ENCODE measurements around the gene MRPL55. TPM values are rescaled to one million over a fixed set of nuclear protein-coding genes. Genes with fewer than 3 reads are reported as not detected.

MRPL55 gene
- polyA plus RNA-seq, 3 donors = 99.8 to 277 (median 104) TPM

- H3K27ac ChIP-seq (ENCODE audit: low read depth in 1 of 2, low read length in 2 of 2) = peak overlapping the region; percentile 90 to 92
- peak overlapping the region; percentile 77 for H3K4me2 ChIP-seq (replicated peaks; ENCODE audit: extremely low read depth, low read length, poor library complexity, severe bottlenecking)
- H4K20me1 ChIP-seq (ENCODE audit: insufficient read depth, low read length) = peaks cover 41% of the 10 kb centered on the region
- Mint-ChIP-seq H3K9me3 (no peaks in the 10 kb centered on the region), H3K36me3 (peaks cover 4 to 18% of the 10 kb centered on the region in 2 donors), H3K27ac (peak overlapping the region; percentile 96 to 99 (median 99)), H3K4me3 (peak overlapping the region; percentile 93 to 94), H3K4me1 (peaks cover 53% of the 10 kb centered on the region), H3K27me3 (ENCODE audit: low read depth in 3 of 3) (peaks cover 1 to 6% (median 4%) of the 10 kb centered on the region in 3 donors)
- H3K79me2 ChIP-seq (ENCODE audit: insufficient read depth, low read length) = peaks cover 44% of the 10 kb centered on the region
- peaks cover 0 to 4% of the 10 kb centered on the region in 2 donors for H3K36me3 ChIP-seq (replicated peaks in 1 of 2; ENCODE audit: control insufficient read depth in 1 of 2, insufficient read depth in 2 of 2, low read length in 2 of 2)
- no peak for DNase-seq
- H3K9me3 ChIP-seq (replicated peaks in 1 of 2; ENCODE audit: control insufficient read depth in 1 of 2, insufficient read depth in 1 of 2, low read length in 2 of 2) = no peaks in the 10 kb centered on the region
- H3K9ac ChIP-seq (ENCODE audit: insufficient read depth, low read length, poor library complexity, severe bottlenecking) = peak overlapping the region; percentile 96
- 25% methylated on average over 27 of the region's 30 CpGs for WGBS (ENCODE audit: insufficient coverage)
- H3K27me3 ChIP-seq (ENCODE audit: control insufficient read depth in 2 of 2, insufficient read depth in 2 of 2, low read length in 2 of 2) = no peaks in the 10 kb centered on the region
- H2AFZ ChIP-seq (ENCODE audit: insufficient read depth, low read depth, low read length, poor library complexity, severe bottlenecking) = peak overlapping the region; percentile 69
- intact Hi-C loops (cut with micrococcal nuclease) = loop anchor here (1.0 to 10.0 kb wide), 5 partner anchors 30 to 345 kb away; partner anchors contain the start of genes TRIM11 (in 2 of the 2), MRPL55 (in 1 of the 2) and RNF187 (in 1 of the 2)
- TF ChIP-seq, protein P1, sequence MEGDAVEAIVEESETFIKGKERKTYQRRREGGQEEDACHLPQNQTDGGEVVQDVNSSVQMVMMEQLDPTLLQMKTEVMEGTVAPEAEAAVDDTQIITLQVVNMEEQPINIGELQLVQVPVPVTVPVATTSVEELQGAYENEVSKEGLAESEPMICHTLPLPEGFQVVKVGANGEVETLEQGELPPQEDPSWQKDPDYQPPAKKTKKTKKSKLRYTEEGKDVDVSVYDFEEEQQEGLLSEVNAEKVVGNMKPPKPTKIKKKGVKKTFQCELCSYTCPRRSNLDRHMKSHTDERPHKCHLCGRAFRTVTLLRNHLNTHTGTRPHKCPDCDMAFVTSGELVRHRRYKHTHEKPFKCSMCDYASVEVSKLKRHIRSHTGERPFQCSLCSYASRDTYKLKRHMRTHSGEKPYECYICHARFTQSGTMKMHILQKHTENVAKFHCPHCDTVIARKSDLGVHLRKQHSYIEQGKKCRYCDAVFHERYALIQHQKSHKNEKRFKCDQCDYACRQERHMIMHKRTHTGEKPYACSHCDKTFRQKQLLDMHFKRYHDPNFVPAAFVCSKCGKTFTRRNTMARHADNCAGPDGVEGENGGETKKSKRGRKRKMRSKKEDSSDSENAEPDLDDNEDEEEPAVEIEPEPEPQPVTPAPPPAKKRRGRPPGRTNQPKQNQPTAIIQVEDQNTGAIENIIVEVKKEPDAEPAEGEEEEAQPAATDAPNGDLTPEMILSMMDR (IDR thresholded peaks at IDR 0.05) = no peak
- peak overlapping the region; percentile 51 to 73 (median 56) for H3K4me3 ChIP-seq (replicated peaks in 1 of 3; ENCODE audit: low read depth in 2 of 3, low read length in 3 of 3)
- H3K4me1 ChIP-seq (ENCODE audit: control insufficient read depth in 1 of 2, insufficient read depth in 2 of 2, low read length in 2 of 2) = peaks cover 32 to 45% of the 10 kb centered on the region in 2 donors
These were observed 30.4 kb upstream of the MRPL55 start for GRCh38 chr1:228139406-228139930.

- Histone ChIP-seq H3K27me3 (ENCODE audit: control insufficient read depth in 2 of 2, insufficient read depth in 2 of 2, low read length in 2 of 2) (no peaks in the 10 kb centered on the region), H2AFZ (ENCODE audit: insufficient read depth, low read depth, low read length, poor library complexity, severe bottlenecking) (no peak overlapping the region), H3K9me3 (replicated peaks in 1 of 2; ENCODE audit: control insufficient read depth in 1 of 2, insufficient read depth in 1 of 2, low read length in 2 of 2) (no peaks in the 10 kb centered on the region), H3K36me3 (replicated peaks in 1 of 2; ENCODE audit: control insufficient read depth in 1 of 2, insufficient read depth in 2 of 2, low read length in 2 of 2) (peaks cover 0 to under 1% of the 10 kb centered on the region in 2 donors), H3K79me2 (ENCODE audit: insufficient read depth, low read length) (peaks cover 18% of the 10 kb centered on the region), H3K27ac (ENCODE audit: low read depth in 1 of 2, low read length in 2 of 2) (no peak overlapping the region), H3K4me1 (ENCODE audit: control insufficient read depth in 1 of 2, insufficient read depth in 2 of 2, low read length in 2 of 2) (peaks cover 28 to 38% of the 10 kb centered on the region in 2 donors), H3K9ac (ENCODE audit: insufficient read depth, low read length, poor library complexity, severe bottlenecking) (no peak overlapping the region), H3K4me3 (replicated peaks in 1 of 3; ENCODE audit: low read depth in 2 of 3, low read length in 3 of 3) (no peak overlapping the region), H4K20me1 (ENCODE audit: insufficient read depth, low read length) (peaks cover 16% of the 10 kb centered on the region), H3K4me2 (replicated peaks; ENCODE audit: extremely low read depth, low read length, poor library complexity, severe bottlenecking) (no peak overlapping the region)
- Mint-ChIP-seq H3K9me3 (no peaks in the 10 kb centered on the region), H3K27me3 (ENCODE audit: low read depth in 3 of 3) (peaks cover 1 to 7% (median 7%) of the 10 kb centered on the region in 3 donors), H3K36me3 (peaks cover 0 to 1% of the 10 kb centered on the region in 2 donors), H3K4me3 (no peak overlapping the region), H3K4me1 (peaks cover 33% of the 10 kb centered on the region), H3K27ac (no peak overlapping the region)
- WGBS (ENCODE audit: insufficient coverage) = no CpG with 5 or more reads among the region's 1 CpG
- no peak for DNase-seq
- intact Hi-C loops (cut with micrococcal nuclease) = loop anchor here (10.0 kb wide), 4 partner anchors 78 to 348 kb away; partner anchors contain the start of genes TRIM11 (in 2 of the 2) and RNF187 (in 1 of the 2)
- TF ChIP-seq, protein P1 (IDR thresholded peaks at IDR 0.05) = no peak
These were observed 27.8 kb upstream of the MRPL55 start for GRCh38 chr1:228136901-228137300.

Measured in CD14-positive monocyte (primary cell).